HG03196 (cell line): Measurements from ENCODE around the gene RNF151.

Experiments used
- ATAC-seq: cut with Tn5 transposase; IDR thresholded peaks from one replicate; pipeline ENCODE4 v1.9.1; 2021; ENCODE audit not compliant: unreplicated experiment

The RNF151 gene

GRCh38 chr16:1991135-1991551 lies 24.5 kb downstream of the RNF151 start:
- ATAC-seq, result peak; percentile 34

GRCh38 chr16:1991588-1991947 lies 24.9 kb downstream of the RNF151 start:
- no peak for ATAC-seq

DNA sequence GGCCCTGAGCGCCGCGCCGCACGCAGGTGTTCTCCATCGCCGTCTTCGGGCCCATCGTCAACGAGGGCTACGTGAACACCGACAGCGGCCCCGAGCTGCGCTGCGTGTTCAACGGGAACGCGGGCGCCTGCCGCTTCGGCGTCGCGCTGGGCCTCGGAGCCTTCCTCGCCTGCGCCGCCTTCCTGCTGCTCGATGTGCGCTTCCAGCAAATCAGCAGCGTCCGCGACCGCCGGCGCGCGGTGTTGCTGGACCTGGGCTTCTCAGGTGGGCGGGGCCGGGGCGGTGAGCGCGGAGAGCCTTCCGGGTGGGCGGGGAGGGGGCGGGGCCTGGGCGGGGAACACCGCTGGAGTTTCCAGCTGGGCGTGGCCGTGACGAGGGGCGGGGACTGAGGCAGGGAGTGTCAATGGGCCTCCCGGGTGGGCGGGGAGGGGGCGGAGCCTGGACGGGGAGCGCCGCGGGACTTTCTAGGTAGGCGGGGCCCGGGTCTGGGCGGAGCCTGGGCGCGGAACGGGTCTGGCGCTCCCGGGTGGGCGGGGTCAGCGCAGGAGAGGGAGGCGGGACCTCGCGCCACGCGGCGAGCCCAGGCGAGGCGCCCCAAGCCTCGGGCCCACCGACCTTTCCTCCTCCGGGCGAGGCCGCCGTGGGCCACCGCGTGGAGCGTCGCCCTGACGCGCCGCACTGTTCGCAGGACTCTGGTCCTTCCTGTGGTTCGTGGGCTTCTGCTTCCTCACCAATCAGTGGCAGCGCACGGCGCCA lies 25.5 kb downstream of the RNF151 start:
- peak; percentile 42 for ATAC-seq

GRCh38 chr16:1992704-1993317 lies 26.2 kb downstream of the RNF151 start:
- ATAC-seq, result no peak

DNA sequence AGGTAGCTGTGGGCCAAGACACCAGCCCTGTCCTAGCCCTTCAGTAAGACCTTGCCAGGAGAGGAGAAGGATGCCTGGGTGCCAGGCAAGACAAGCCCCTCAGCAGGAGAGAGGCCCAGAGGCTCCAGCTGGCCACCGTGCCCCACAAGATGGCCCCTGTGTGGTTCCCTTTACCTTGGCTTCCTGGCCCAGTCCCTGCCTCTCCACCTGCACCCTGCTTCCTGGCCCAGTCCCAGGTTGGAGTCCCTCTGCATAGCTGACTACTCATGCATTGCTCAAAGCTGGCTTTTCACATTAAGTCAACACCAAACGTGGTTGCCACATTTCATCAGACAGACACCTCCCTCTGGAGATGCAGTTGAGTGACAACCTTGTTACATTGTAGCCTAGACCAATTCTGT lies 27.1 kb downstream of the RNF151 start:
- no peak for ATAC-seq

GRCh38 chr16:1997494-1998359 lies 31.1 kb downstream of the RNF151 start:
- no peak for ATAC-seq

DNA sequence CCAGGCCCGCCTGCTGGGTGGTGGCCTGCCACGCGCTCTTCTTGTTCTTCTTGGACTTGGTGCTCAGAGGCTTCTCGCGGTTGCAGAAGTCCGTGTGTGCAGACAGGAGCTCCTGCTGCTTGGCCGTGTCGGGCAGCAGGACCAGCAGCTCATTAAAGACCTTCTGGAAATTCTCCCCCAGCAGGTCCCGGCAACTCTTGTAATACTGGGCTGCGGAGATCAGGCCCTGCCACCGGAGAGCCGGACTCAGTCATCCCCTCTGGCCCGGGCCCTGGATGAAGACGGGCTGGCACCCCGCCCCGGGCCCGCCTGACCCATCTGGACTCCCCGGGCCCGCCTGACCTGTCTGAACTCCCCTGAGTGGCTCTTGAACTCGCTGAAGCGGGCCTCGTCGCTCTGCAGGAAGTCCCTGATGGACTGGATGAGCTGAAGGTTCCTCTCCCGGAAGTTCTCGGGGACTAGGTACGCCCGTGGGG lies 31.7 kb downstream of the RNF151 start:
- no peak for ATAC-seq

DNA sequence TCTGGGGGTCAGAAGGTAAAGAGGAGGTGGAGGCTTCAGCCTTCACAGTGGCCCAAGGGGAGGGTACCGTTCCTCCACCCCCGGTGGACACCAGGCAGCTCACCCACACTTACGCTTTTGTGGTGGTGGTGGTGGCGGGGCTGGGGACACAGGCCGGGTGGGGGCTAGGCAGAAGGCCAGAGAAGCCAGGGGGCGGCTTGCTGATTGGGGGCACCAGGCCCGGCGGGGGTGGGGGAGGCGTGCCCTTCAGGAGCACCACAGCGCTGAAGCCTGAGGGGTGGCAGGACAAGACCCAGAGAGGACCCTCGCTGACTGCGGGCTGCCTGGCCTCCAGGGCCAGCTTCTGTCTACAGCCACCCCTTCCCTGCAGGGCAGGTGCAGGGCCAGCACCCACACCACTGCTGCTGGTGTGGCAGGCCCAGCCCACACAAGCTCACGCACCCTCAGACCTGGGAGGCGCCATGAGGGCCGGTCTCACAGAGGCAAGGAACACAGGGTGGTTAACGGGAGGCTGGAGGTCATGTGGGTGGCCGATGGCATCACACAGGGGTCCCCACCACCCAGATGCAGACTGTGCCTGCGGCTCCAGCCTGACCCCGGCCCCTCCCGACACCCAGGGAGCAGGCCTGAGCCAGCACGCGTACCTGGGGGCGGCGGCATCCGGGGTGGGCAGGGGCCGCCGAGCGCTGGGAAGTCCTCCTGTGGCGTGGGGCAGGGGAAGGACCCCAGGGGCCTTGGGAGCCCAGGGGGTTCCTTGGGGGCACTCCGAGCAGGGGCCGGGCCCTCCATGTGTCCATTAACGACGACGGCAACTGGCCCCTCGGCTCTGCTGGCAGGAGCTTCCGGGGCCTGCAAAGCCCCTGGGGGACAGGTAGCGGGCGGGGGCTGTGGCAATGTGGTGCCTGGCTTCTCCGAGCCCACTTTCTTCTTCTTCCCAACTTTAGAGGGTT lies 32.5 kb downstream of the RNF151 start:
- no peak for ATAC-seq

GRCh38 chr16:1999866-2000514 lies 33.3 kb downstream of the RNF151 start:
- no peak for ATAC-seq

- no peak for ATAC-seq
Observed at GRCh38 chr16:2001035-2001434, 34.4 kb downstream of the RNF151 start.

GRCh38 chr16:2001456-2002355 lies 35.0 kb downstream of the RNF151 start:
- no peak for ATAC-seq

- no peak for ATAC-seq
Observed at GRCh38 chr16:2002406-2003230, 36.0 kb downstream of the RNF151 start.

DNA sequence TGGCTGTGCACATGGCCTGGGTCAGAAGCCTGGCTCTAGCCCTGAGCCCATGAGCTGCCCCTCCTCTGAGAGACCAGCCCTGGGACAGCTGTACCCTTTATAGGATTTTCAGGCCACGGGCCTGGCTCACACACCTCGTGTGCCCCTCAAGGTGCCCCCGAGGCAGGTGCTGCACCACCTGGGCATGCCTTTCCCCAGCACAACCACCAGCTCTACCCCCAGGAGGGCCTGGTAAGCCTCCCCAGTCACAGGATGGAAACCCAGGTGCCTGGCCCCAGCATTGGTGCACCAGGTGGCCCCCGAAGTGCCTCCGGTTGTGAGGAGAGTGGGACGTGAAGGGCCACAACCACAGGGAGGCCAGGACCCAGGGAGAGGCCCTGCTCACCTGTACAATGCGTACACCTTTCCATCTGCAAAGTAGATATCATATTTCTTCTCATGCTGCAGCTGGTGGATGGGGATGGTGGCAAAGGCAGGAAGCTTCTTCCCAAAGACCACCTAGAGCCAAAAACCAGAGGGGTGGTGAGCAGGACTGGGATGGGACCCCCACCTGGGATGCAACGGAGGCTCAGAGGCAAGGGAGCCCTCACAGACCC lies 36.7 kb downstream of the RNF151 start:
- ATAC-seq, result no peak

GRCh38 chr16:2003827-2004641 lies 37.4 kb downstream of the RNF151 start:
- ATAC-seq, result peak; percentile 45

- no peak for ATAC-seq
Observed at GRCh38 chr16:2004795-2005517, 38.3 kb downstream of the RNF151 start.

DNA sequence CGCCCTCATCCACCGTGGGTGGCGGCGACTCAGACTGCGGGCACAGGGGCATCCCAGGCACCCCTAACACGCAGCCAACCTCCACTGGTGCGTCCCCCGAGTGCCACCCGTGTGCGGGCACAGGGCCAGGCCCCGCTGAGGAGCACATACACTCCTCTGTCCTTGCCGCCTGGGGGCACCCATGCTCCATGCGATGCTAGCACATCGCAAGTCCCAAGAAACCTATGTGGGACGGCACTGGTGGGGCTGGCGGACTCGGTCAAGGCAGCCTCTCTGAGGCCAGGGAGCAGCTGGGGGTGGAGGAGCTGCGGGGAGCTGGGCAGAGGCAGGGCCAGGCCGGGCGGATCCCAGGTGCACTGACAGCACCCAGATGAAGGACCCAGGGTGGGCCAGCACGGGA lies 39.0 kb downstream of the RNF151 start:
- ATAC-seq, result no peak
